C1 segment of cervical spinal cord (tissue), 14 donors: ENCODE results near the gene CNOT4.
"Not testable (repeated sequence)": the region's sequence is repeated elsewhere in the genome, so short reads cannot be mapped to it uniquely, and the experiment has no call there.

Experiments used
- DNase-seq, 14 donors: peaks; one replicate each; lab custom pipeline; 2025; lab: John Stamatoyannopoulos, UW

The CNOT4 gene

DNA sequence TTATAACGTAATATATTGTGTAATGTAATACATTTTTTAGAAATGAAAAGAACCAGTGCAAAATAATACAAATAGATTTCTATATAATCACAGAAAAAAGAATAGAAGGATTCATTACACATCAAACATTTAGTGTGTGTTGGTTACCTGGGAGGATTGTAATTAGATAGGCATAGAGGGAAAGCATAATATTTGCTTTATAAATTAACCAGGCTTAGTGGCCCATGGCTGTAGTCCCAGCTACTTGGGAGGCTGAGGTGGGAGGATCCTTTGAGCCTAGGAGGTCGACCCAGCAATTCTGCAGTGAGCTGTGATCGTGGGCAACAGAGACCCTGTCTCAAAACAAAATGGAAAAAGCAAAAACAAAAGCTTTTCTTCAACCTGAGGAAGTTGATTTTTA is 5.0 kb upstream of the CNOT4 start:
- no peak for DNase-seq

- peak in 1 of 14 donors; percentile 1 for DNase-seq
Observed at GRCh38 chr7:135512135-135512887, 2.4 kb upstream of the CNOT4 start.

DNA sequence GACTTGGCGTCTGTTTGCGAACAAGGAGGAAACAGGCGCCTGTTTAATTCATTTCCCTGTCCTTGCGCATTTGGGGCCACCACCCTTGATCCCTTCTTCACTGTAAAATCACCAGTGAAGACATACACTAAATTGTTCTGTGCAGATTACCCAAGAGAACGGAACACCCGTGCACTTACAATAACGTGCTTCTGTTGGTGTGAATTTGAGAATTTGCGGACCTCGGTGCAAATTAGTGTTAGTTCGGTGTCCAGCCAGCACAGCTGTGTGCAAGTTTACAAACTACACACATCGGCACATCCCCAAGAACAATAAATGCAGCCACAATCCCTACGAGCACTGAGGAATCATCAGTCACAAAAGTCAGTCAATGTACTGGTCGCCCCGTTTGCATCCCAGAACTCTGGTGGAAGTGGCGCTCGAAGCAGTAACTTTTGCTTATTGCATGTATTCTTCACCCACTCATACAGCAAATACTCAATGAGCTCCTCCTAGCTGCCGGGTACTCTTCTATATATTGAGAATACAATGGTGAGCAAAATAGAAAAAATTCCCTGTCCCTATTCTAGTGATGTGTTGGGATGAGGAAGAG is 786 bp upstream of the CNOT4 start:
- DNase-seq = peak in 4 of 14 donors; percentile 18 to 45 (median 31)

- DNase-seq = peak in 1 of 14 donors; percentile 56
Observed at GRCh38 chr7:135509589-135509838, 388 bp downstream of the CNOT4 start.

GRCh38 chr7:135508883-135509588 is 866 bp downstream of the CNOT4 start:
- peak in 8 of 14 donors; percentile 32 to 67 (median 48) for DNase-seq

- DNase-seq = no peak
Observed at GRCh38 chr7:135501402-135501801, 8.5 kb downstream of the CNOT4 start.

DNA sequence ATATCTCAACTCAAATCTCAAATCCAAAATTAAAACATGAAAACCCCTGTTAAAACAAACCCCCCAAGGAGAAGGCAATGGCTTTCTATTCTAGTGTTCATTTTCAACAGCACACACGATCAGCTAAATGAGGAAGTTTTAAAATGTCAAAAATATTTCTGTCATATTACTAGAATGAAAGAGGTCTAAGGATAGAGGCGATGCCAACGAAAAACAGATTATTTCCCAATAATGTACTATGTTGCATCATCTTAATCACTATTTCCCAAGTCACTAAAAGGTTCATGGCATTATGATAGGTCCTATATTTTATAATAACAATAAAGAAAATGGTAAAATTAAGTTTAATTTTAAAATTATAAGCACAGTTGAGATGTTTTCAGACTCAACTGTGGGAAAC is 10.1 kb downstream of the CNOT4 start:
- no peak for DNase-seq

- DNase-seq = not testable (repeated sequence)
Observed at GRCh38 chr7:135497161-135497560, 12.7 kb downstream of the CNOT4 start.

DNA sequence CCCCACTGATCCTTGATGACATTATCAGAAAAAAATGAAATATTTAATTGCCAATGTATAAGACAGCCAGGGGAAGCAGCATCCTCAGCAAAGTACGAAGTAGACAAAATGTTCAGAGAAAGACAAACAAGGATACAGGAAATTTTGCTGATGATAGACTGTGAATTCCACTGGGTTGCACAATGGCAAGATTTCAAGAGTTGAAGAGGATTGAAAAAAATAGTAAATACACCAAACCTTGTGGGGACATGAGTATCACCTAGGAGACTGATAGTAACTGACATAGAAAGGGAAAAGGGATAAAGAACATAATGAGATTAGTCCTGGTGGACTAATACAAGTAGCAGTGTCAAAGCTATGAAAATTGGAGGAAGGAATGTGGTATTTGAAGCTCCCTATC is 16.5 kb downstream of the CNOT4 start:
- DNase-seq = no peak

- DNase-seq = no peak
Observed at GRCh38 chr7:135492151-135492550, 17.8 kb downstream of the CNOT4 start.

DNA sequence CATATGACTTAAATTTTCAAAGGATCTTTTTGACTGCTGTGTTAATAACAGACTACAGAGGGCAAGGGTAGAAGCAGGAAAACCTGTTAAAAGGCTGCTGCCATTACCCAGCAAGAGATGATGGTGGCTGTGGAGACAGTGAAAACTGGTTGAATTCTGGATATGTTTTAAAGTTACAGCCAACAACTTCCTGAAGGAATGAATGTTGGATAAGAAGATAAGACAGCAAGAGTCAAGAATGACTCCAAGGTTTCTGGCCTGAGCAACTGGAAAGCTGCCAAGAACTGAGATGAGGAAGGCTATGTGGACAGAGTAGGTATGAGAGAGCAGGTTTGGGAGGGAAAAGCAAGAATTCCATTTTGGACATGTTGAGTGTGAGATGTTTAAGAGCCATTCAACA is 19.1 kb downstream of the CNOT4 start:
- no peak for DNase-seq

GRCh38 chr7:135489791-135490190 is 20.1 kb downstream of the CNOT4 start:
- no peak for DNase-seq

- no peak for DNase-seq
Observed at GRCh38 chr7:135486261-135486920, 23.5 kb downstream of the CNOT4 start.

DNA sequence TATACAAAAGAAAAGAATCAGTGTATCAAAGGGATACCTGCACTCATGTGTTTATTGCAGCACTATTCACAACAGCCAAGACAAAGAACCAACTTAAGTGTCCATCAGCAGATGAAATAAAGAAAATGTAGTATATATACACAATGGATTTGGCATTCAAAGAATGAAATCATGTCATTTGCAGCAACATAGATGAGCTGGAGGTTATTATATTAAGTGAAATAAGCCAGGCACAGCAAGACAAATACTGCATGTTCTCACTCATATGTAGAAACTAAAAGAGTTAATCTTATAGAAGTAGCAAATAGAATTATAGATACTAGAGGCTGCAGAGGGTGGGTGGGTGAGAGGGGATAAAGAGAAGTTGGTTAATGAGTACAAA is 28.3 kb downstream of the CNOT4 start:
- no peak for DNase-seq

DNA sequence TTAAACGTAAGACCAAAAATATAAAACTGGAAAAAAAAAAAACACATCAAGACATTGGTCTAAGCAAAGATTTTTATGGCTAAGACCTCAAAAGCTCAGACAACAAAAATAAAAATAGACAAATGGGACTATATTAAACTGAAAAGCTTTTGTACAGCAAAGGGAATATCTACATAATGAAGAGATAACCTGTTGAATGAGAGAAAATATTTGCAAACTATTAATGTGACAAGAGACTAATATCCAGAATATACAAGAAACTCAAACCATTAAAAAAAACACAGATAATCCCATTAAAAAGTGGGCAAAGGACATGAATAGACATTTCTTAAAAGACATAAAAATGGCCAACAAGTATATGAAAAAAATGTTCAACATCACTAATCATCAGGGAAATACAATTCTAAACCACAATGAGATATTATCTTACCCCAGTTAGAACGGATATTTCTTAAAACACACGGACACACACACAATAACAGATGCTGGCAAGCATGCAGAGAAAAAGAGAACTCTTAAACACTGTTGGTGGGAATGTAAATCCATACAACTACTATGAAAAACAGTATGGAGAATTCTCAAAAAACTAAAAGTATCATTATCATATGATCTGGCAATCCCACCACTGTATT is 28.8 kb downstream of the CNOT4 start:
- DNase-seq = no peak

DNA sequence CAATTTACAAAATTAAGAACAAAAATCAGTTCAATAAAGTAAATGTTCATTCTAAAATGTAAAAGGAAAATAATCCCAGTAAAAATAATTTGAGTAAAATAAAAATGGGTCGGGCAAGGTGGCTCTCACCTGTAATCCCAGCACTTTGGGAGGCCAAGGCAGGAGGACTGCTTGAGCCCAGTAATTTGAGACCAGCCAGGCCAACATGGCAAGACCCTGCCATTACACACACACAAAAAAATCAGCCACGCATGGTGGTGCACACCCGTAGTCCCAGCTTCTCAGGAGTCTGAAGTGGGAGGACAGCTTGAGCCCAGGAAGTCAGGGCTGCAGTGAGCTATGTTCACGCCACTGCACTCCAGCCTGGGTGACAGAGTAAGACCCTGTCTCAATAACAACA is 34.4 kb downstream of the CNOT4 start:
- DNase-seq = no peak

- not testable (repeated sequence) for DNase-seq
Observed at GRCh38 chr7:135469705-135470104, 40.2 kb downstream of the CNOT4 start.

DNA sequence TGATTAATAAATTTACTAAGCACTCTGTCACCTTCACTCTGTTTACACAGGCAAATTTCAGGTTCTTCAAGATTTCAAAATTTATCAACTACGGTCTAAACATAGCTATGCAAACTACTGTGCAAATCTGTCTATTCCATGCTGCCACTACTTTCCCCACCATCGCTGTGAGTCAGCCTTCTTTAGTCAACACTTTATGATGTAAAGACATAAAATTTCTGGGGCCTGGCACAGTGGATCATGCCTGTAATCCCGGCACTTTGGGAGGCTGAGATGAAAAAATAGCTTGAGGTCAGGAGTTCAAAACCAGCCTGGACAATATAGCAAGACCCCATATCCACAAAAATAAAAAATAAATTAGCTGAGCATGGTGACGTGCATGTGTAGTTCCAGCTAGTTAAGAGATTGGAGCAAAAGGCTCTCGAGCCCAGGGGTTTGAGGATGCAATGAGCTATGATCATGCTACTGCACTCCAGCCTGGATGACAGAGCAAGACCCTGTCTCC is 42.6 kb downstream of the CNOT4 start:
- no peak for DNase-seq

DNA sequence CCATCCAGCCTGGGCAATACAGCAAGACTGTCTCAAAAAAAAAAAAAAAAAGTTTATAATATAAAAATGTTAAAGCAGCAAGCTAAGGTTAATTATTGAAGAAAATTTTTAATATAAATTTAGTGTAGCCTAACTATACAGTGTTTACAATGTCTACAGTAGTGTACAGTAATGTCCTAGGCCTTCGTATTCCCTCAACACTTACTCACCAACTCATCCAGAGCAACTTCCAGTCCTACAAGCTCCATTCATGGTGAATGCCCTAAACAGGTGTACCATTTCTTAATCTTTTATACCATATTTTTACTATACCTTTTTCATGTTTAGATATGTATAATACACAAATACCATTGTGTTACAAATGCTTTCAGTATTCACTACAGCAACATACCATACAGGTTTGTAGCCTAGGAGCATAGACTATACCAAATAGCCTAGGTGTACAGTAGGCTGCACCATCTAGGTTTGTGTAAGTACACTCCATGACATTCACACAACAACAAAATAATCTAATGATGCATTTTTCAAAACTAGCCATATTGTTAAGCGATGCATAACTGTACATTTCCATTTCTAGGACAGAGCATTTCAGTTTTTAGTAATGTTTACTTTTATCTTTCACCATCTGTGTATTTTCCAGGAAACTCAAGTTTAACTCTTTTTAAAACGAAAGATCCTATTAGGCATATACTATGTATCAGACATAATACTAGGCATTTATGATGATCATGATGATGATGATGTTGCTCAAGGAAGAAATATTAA is 43.3 kb downstream of the CNOT4 start:
- DNase-seq = no peak

GRCh38 chr7:135463908-135464307 is 46.0 kb downstream of the CNOT4 start:
- DNase-seq = no peak

DNA sequence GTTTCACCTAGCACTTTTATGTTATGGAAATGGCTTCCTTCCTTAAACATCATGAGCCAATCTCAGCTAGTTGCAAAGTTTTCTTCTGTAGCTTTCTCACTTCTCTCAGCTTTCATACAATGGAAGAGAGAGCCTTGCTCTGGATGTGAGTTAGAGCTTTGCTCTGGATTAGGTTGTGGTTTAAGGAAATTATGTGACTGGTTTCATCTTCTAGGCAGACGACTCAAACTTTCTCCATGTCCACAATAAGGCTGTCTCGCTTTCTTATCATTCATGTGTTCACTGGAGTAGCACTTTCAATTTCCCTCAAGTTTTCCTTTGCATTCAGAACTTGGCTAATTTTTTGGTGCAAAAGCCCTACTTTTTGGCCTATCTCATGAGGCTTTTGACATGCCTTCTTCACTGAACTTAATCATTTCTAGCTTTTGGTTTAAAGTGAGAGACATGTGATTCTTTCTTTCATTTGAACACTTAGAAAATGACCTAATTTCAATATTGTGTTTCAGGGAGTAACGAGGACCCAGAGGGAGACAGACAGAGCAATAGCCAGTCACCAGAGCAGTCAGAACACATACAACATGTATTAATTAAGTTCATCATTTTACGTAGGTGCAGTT is 49.8 kb downstream of the CNOT4 start:
- no peak for DNase-seq
